K562 (cell line): ENCODE results near the gene HSPA14. TPM values are rescaled to one million over a fixed set of nuclear protein-coding genes. Genes with fewer than 3 reads are reported as not detected.

ENCODE experiments used
- BACH1 ChIP-seq: fragments of 200-800 bp; sonication (Bioruptor generic); IDR thresholded peaks from 2 replicates; pipeline ENCODE4 v1.6.1; 2016; ENCODE audit warnings: missing genetic modification characterization, missing compliant biosample characterization
- CTCF ChIP-seq, 3 experiments: IDR thresholded peaks in 2 of 3; conservative IDR thresholded peaks in 1 of 3; 2 replicates each; pipeline ENCODE4 v1.5.1; 2011 to 2012; ENCODE audit warnings: low read length in 3 of 3, mild to moderate bottlenecking in 3 of 3, control low read depth in 2 of 3, improper control_type of control experiment in 1 of 3, inconsistent platforms in 1 of 3, low read depth in 1 of 3, mixed read lengths in 1 of 3, moderate library complexity in 1 of 3; ENCODE audit not compliant: insufficient read depth in 2 of 3
- E2F1 ChIP-seq: sonication (generic); formaldehyde crosslinking; IDR thresholded peaks from 2 replicates; pipeline ENCODE4 v1.8.1; 2023; ENCODE audit warnings: mild to moderate bottlenecking, missing genetic modification reagents, moderate library complexity
- EWSR1 ChIP-seq: fragments of 450-650 bp; IDR thresholded peaks from 2 replicates; pipeline ENCODE4 v1.6.1; 2018; ENCODE audit warnings: borderline replicate concordance, mild to moderate bottlenecking, low read depth, moderate library complexity; ENCODE audit not compliant: partially characterized antibody
- HES1 ChIP-seq: fragments of 450-650 bp; IDR thresholded peaks from 2 replicates; pipeline ENCODE4 v1.6.1; 2016; ENCODE audit warnings: low read depth, mild to moderate bottlenecking, moderate library complexity
- HNRNPLL ChIP-seq: fragments of 200-400 bp; formaldehyde crosslinking; IDR thresholded peaks from 2 replicates; pipeline ENCODE4 v1.6.1; 2017; ENCODE audit warnings: low read length, low read depth, mild to moderate bottlenecking; ENCODE audit not compliant: poor library complexity, severe bottlenecking
- JUN ChIP-seq, 2 experiments: sonication (generic) in 1 of 2; formaldehyde crosslinking in 1 of 2; IDR thresholded peaks; 2 replicates each; pipeline versions ENCODE4 v1.6.1 to v1.8.0; 2012 to 2022; ENCODE audit warnings: borderline replicate concordance in 2 of 2, mild to moderate bottlenecking in 2 of 2, improper control_type of control experiment in 1 of 2, low read depth in 1 of 2, low read length in 1 of 2, missing genetic modification reagents in 1 of 2
- MTA3 ChIP-seq: fragments of 450-650 bp; formaldehyde crosslinking; IDR thresholded peaks from 2 replicates; pipeline ENCODE4 v1.6.1; 2017; ENCODE audit warnings: mild to moderate bottlenecking, borderline replicate concordance
- NFYB ChIP-seq: IDR thresholded peaks from 2 replicates; pipeline ENCODE4 v1.6.1; 2011; ENCODE audit warnings: mild to moderate bottlenecking, moderate library complexity; ENCODE audit not compliant: insufficient read length; ENCODE audit errors: extremely low read depth
- PBX2 ChIP-seq, 2 experiments: IDR thresholded peaks in 1 of 2; conservative IDR thresholded peaks in 1 of 2; 2 replicates each; pipeline ENCODE4 v1.6.1; 2016; ENCODE audit warnings: low read depth in 2 of 2, mild to moderate bottlenecking in 1 of 2, missing compliant biosample characterization in 1 of 2, missing genetic modification characterization in 1 of 2, moderate library complexity in 1 of 2
- POLR2A ChIP-seq: fragments of 450-650 bp; conservative IDR thresholded peaks from 2 replicates; pipeline ENCODE4 v1.6.1; 2016
- POLR2AphosphoS5 ChIP-seq: IDR thresholded peaks from 2 replicates; pipeline ENCODE4 v1.6.1; 2011; ENCODE audit warnings: mild to moderate bottlenecking, low read depth, low read length, moderate library complexity; ENCODE audit not compliant: control insufficient read depth, insufficient read depth
- SUPT5H ChIP-seq: fragments of 450-650 bp; IDR thresholded peaks from 2 replicates; pipeline ENCODE4 v1.6.1; 2016
- TRIM25 ChIP-seq: fragments of 450-650 bp; IDR thresholded peaks from 2 replicates; pipeline ENCODE4 v1.7.0; 2016; ENCODE audit warnings: borderline replicate concordance
- ZBED1 ChIP-seq: IDR thresholded peaks from 2 replicates; pipeline ENCODE4 v1.6.1; 2014
- ZNF511 ChIP-seq: sonication (generic); formaldehyde crosslinking; IDR thresholded peaks from 2 replicates; pipeline ENCODE4 v1.8.0; 2022; ENCODE audit warnings: mild to moderate bottlenecking, missing genetic modification reagents
- polyA plus RNA-seq, 8 experiments: library from polyadenylated mRNA; depleted of rRNA in 4 of 8; stranded (reverse) in 5 of 8; unstranded in 3 of 8; fragments of >200 nt; fragmentation: Nextera tagmentation in 2 of 8; fragmentation: Illumina TruSeq in 1 of 8; extraction: Ambion mirVana in 2 of 8; extraction: Trizol in 1 of 8; gene quantifications; 2 replicates each; pipeline versions ENCODE4 v1.2.1 to v1.2.3, GENCODE V29; 2011 to 2014; ENCODE audit warnings: inconsistent platforms in 1 of 8, missing spikeins in 1 of 8
- total RNA-seq, 7 experiments: library from RNA; depleted of rRNA in 6 of 7; stranded (reverse); fragments of >200 nt in 6 of 7; fragmentation: Illumina TruSeq in 2 of 7; extraction: Trizol in 2 of 7; gene quantifications; 2 replicates each; pipeline versions ENCODE4 v1.2.1 to v1.2.3, GENCODE V29; 2011 to 2021; ENCODE audit warnings: low replicate concordance in 1 of 7

The HSPA14 gene
- total and polyA plus RNA-seq, 9 of the 15 experiments (the other 6 are each of a cell fraction or from before 2014, with no cell fraction given), result 41.9 to 75.0 (median 63.2) TPM

GRCh38 chr10:14837757-14838581 lies at the start of gene HSPA14, which contains the start of the genes CDNF and MSANTD7 (continued):
- TF ChIP-seq ZNF511 (CRISPR knock-in tag) (peak; percentile 80), MTA3 (no peak; the same call in 1 of the 2 replicates), BACH1 (tag) (no peak), POLR2A (peak; percentile 96), POLR2AphosphoS5 (peak; percentile 66), NFYB (peak; percentile 88), ZBED1 (no peak), CTCF (IDR thresholded peaks at IDR 0.05 in 2 of 3, conservative IDR thresholded peaks at IDR 0.05 in 1 of 3; ENCODE audit: insufficient read depth in 2 of 3, low read depth in 1 of 3, low read length in 3 of 3) (no peak), HNRNPLL (peak; percentile 80), HES1 (0 out of 2 replicates have a peak, but pooled peaks have one; percentile 21), SUPT5H (peak; percentile 95), JUN (IDR thresholded peaks at IDR 0.05; ENCODE audit: borderline replicate concordance, low read depth, low read length) (no peak), JUN (CRISPR knock-in tag; IDR thresholded peaks at IDR 0.05; ENCODE audit: borderline replicate concordance) (peak; percentile 39; the same call in 1 of the 2 replicates), TRIM25 (no peak), PBX2 (CRISPR knock-in tag; IDR thresholded peaks at IDR 0.05; ENCODE audit: low read depth) (no peak), PBX2 (tag; conservative IDR thresholded peaks at IDR 0.05; ENCODE audit: low read depth) (no peak; the same call in 1 of the 2 replicates), E2F1 (CRISPR knock-in tag) (peak; percentile 86; the same call in 1 of the 2 replicates), EWSR1 (no peak)
